Measurements from ENCODE around the gene TNS1. TPM values are rescaled to one million over a fixed set of nuclear protein-coding genes. Genes with fewer than 3 reads are reported as not detected.

The TNS1 gene
- total RNA-seq, 1 donor, result 48.9 TPM

DNA sequence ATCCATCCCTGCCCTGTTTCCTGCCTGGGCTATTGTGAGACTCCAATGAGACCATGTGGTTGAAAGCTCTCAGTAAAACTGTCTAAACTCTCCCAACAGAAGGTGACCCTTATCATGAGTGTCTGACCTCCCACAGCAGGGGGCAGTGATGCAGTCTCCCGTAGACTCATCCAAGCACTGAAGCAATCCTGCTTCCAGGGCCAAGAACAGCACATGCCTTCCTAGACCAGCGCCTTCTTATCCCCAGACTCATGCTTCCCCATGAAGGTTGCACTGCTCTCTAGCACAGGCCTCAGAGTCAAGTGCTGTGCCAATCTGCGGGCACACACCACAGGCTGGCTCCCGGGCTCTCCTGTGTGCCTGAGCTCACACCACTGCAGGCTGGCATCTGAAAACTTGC lies 112.3 kb downstream of the TNS1 start:
- Histone ChIP-seq H3K36me3 (ENCODE audit: insufficient read depth, low read length) (peaks cover 86% of the 10 kb centered on the region), H3K9me3 (ENCODE audit: low read depth, low read length) (no peaks in the 10 kb centered on the region), H3K27me3 (ENCODE audit: insufficient read depth, low read length) (no peaks in the 10 kb centered on the region), H4K20me1 (ENCODE audit: insufficient read depth, low read length) (peaks cover 49% of the 10 kb centered on the region), H3K4me1 (ENCODE audit: insufficient read depth, low read length) (peaks cover 9% of the 10 kb centered on the region), H2AFZ (ENCODE audit: low read length) (no peak overlapping the region), H3K4me3 (ENCODE audit: insufficient read depth, low read length) (no peak overlapping the region), H3K79me2 (ENCODE audit: insufficient read depth, low read length) (peaks cover 6% of the 10 kb centered on the region), H3K4me2 (ENCODE audit: insufficient read depth, low read length) (no peak overlapping the region), H3K27ac (ENCODE audit: low read depth, low read length) (peak overlapping the region; percentile 68)
- peak; percentile 97 for DNase-seq (ENCODE audit: insufficient read length, low spot score, missing footprints)
- TF ChIP-seq, protein P1, sequence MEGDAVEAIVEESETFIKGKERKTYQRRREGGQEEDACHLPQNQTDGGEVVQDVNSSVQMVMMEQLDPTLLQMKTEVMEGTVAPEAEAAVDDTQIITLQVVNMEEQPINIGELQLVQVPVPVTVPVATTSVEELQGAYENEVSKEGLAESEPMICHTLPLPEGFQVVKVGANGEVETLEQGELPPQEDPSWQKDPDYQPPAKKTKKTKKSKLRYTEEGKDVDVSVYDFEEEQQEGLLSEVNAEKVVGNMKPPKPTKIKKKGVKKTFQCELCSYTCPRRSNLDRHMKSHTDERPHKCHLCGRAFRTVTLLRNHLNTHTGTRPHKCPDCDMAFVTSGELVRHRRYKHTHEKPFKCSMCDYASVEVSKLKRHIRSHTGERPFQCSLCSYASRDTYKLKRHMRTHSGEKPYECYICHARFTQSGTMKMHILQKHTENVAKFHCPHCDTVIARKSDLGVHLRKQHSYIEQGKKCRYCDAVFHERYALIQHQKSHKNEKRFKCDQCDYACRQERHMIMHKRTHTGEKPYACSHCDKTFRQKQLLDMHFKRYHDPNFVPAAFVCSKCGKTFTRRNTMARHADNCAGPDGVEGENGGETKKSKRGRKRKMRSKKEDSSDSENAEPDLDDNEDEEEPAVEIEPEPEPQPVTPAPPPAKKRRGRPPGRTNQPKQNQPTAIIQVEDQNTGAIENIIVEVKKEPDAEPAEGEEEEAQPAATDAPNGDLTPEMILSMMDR (IDR thresholded peaks at IDR 0.05; ENCODE audit: extremely low read depth, low read depth, low read length), result peak; percentile 67

DNA sequence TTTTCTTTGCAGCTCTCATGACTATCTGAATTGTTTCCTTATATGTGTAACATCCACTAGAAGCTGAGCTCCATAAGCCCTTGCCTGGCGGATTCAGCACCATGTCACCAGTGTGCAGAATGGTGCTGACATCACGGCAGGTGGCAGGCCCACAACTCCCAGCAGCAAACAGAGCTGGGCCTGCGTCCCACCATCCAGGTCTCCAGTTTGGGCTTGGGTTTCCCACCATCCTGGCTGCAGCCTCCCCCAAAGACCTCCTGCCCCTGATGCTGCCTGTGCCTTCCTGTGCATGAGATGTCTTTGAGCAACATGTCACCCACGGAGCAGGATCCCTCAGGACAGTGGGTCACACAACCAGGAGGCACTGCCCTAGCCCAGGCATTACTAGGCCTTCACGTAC lies 113.1 kb downstream of the TNS1 start:
- H4K20me1 ChIP-seq (ENCODE audit: insufficient read depth, low read length), result peaks cover 51% of the 10 kb centered on the region
- H3K27ac ChIP-seq (ENCODE audit: low read depth, low read length), result peak overlapping the region; percentile 68

DNA sequence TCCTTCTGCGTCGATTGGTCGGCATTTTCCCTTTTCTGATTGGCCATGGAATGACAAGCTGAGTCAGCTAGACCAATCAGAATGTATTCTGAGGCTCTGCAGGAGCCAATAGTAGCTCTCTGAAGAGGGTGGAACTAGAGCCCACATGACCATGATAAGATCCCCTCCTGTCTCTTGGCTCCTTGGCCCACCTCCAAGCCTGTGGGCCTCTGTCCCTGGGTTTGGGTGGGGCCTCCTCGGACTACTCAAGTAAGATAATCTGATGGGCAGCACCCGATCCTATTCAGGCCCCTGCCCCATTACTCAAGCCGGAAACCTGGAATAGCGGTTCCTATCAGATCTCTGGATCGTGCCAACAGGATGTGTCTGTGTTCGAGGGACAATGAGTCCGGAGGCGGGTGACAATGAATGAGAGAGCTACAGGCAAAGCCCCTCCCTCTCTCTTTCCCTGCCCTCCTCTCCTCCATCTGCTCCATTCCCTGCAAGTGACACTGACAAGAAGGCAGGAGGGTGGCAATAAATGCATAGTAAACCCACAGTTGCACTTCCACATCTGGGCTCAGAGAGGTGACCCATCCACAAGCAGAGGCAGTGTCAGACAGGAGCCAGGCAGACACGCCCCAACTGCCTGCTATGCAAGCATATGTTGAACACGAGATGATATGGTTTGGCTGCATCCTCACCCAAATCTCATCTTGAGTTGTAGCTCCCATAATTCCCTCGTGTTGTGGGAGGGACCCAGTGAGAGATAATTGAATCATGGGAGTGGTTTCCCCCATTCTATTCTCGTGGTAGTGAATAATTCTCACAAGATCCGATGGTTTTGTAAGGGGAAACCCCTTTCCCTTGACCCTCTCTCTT lies 114.7 kb downstream of the TNS1 start:
- H3K4me3 ChIP-seq (ENCODE audit: insufficient read depth, low read length), result no peak overlapping the region
- TF ChIP-seq, protein P1 (IDR thresholded peaks at IDR 0.05; ENCODE audit: extremely low read depth, low read depth, low read length), result no peak
- no peak overlapping the region for H3K4me2 ChIP-seq (ENCODE audit: insufficient read depth, low read length)
- DNase-seq (ENCODE audit: insufficient read length, low spot score, missing footprints), result peak; percentile 89
- H3K4me1 ChIP-seq (ENCODE audit: insufficient read depth, low read length), result peaks cover 9% of the 10 kb centered on the region
- H3K36me3 ChIP-seq (ENCODE audit: insufficient read depth, low read length), result peaks cover 85% of the 10 kb centered on the region
- H3K27ac ChIP-seq (ENCODE audit: low read depth, low read length), result no peak overlapping the region
- H2AFZ ChIP-seq (ENCODE audit: low read length), result no peak overlapping the region
- H3K79me2 ChIP-seq (ENCODE audit: insufficient read depth, low read length), result no peaks in the 10 kb centered on the region
- H3K9me3 ChIP-seq (ENCODE audit: low read depth, low read length), result no peaks in the 10 kb centered on the region
- H3K27me3 ChIP-seq (ENCODE audit: insufficient read depth, low read length), result no peaks in the 10 kb centered on the region
- H4K20me1 ChIP-seq (ENCODE audit: insufficient read depth, low read length), result peaks cover 43% of the 10 kb centered on the region

More for the DNA sequence above, 113.1 kb downstream of the TNS1 start:
- Histone ChIP-seq H3K4me1 (ENCODE audit: insufficient read depth, low read length) (peaks cover 9% of the 10 kb centered on the region), H3K4me2 (ENCODE audit: insufficient read depth, low read length) (no peak overlapping the region), H3K27me3 (ENCODE audit: insufficient read depth, low read length) (no peaks in the 10 kb centered on the region), H3K36me3 (ENCODE audit: insufficient read depth, low read length) (peaks cover 86% of the 10 kb centered on the region), H2AFZ (ENCODE audit: low read length) (no peak overlapping the region), H3K79me2 (ENCODE audit: insufficient read depth, low read length) (peaks cover 3% of the 10 kb centered on the region), H3K4me3 (ENCODE audit: insufficient read depth, low read length) (no peak overlapping the region), H3K9me3 (ENCODE audit: low read depth, low read length) (no peaks in the 10 kb centered on the region)
- TF ChIP-seq, protein P1 (IDR thresholded peaks at IDR 0.05; ENCODE audit: extremely low read depth, low read depth, low read length), result no peak
- peak; percentile 30 for DNase-seq (ENCODE audit: insufficient read length, low spot score, missing footprints)

DNA sequence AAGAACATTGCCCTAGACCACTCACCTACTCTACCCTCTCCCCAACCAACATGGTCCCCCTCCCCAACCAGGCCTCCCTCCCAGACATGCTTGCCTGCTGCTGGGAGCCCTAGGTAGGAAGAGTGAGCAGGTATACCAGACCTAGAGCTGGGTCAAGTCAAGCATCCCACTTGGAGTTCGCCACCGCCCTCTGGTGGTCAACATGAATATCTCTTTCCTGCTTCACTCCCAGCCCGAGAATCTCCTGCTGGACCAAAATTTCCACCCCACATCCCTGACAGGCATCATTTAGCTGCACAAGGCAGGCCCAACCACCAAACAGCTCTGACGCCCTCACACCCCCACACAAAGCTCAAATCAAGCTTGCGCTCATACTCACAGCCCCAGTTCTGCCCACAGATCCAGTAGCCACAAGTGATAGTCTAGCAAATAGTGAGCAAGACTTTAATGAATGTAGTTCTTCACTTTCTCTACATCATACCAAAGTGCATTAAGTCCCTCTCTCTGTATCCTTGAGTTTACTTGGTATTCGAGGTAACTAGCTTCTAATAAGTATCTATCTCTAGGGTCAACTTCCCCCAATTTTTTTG lies 116.0 kb downstream of the TNS1 start:
- peak; percentile 96 for DNase-seq (ENCODE audit: insufficient read length, low spot score, missing footprints)
- H2AFZ ChIP-seq (ENCODE audit: low read length), result no peak overlapping the region
- H3K9me3 ChIP-seq (ENCODE audit: low read depth, low read length), result no peaks in the 10 kb centered on the region
- no peak overlapping the region for H3K4me3 ChIP-seq (ENCODE audit: insufficient read depth, low read length)
- H3K4me1 ChIP-seq (ENCODE audit: insufficient read depth, low read length), result peaks cover 9% of the 10 kb centered on the region
- no peak overlapping the region for H3K27ac ChIP-seq (ENCODE audit: low read depth, low read length)
- TF ChIP-seq, protein P1 (IDR thresholded peaks at IDR 0.05; ENCODE audit: extremely low read depth, low read depth, low read length), result peak; percentile 85
- H3K36me3 ChIP-seq (ENCODE audit: insufficient read depth, low read length), result peaks cover 85% of the 10 kb centered on the region
- peaks cover 38% of the 10 kb centered on the region for H4K20me1 ChIP-seq (ENCODE audit: insufficient read depth, low read length)
- H3K27me3 ChIP-seq (ENCODE audit: insufficient read depth, low read length), result no peaks in the 10 kb centered on the region
- H3K79me2 ChIP-seq (ENCODE audit: insufficient read depth, low read length), result no peaks in the 10 kb centered on the region
- H3K4me2 ChIP-seq (ENCODE audit: insufficient read depth, low read length), result no peak overlapping the region
